Measurements from ENCODE around the gene PRSS33.

The PRSS33 gene

GRCh38 chr16:2820836-2821486 lies 33.6 kb upstream of the PRSS33 start:
- DNase-seq (ENCODE audit: low read depth) = no peak

- no peak for DNase-seq (ENCODE audit: low read depth)
Observed at GRCh38 chr16:2819939-2820835, 32.8 kb upstream of the PRSS33 start.

- DNase-seq (ENCODE audit: low read depth) = no peak
Observed at GRCh38 chr16:2819179-2819938, 32.0 kb upstream of the PRSS33 start.

- no peak for DNase-seq (ENCODE audit: low read depth)
Observed at GRCh38 chr16:2818272-2818876, 31.0 kb upstream of the PRSS33 start.

GRCh38 chr16:2817340-2818271 lies 30.2 kb upstream of the PRSS33 start:
- no peak for DNase-seq (ENCODE audit: low read depth)

GRCh38 chr16:2816751-2817339 lies 29.5 kb upstream of the PRSS33 start, which contains the start of gene PRSS21:
TSS of gene PRSS21 (plus strand) at chr16:2817237. CDS start at chr16:2817269, 32 bp downstream.
- DNase-seq (ENCODE audit: low read depth) = no peak

- DNase-seq (ENCODE audit: low read depth) = no peak
Observed at GRCh38 chr16:2815299-2815771, 28.0 kb upstream of the PRSS33 start.

- DNase-seq (ENCODE audit: low read depth) = no peak
Observed at GRCh38 chr16:2814551-2815298, 27.4 kb upstream of the PRSS33 start.

- DNase-seq (ENCODE audit: low read depth) = no peak
Observed at GRCh38 chr16:2813771-2814221, 26.4 kb upstream of the PRSS33 start.

- DNase-seq (ENCODE audit: low read depth) = no peak
Observed at GRCh38 chr16:2811703-2812471, 24.5 kb upstream of the PRSS33 start.

GRCh38 chr16:2810651-2811050 lies 23.3 kb upstream of the PRSS33 start:
- DNase-seq (ENCODE audit: low read depth) = no peak

- DNase-seq (ENCODE audit: low read depth) = no peak
Observed at GRCh38 chr16:2809149-2809760, 21.9 kb upstream of the PRSS33 start.

- no peak for DNase-seq (ENCODE audit: low read depth)
Observed at GRCh38 chr16:2808181-2808580, 20.8 kb upstream of the PRSS33 start.

- DNase-seq (ENCODE audit: low read depth) = no peak
Observed at GRCh38 chr16:2806286-2806685, 18.9 kb upstream of the PRSS33 start.

- no peak for DNase-seq (ENCODE audit: low read depth)
Observed at GRCh38 chr16:2804728-2805127, 17.4 kb upstream of the PRSS33 start.

- DNase-seq (ENCODE audit: low read depth) = no peak
Observed at GRCh38 chr16:2803545-2804195, 16.3 kb upstream of the PRSS33 start.

- no peak for DNase-seq (ENCODE audit: low read depth)
Observed at GRCh38 chr16:2799859-2800226, 12.5 kb upstream of the PRSS33 start.
